ENCODE data around the gene CRISPLD2. TPM values are rescaled to one million over a fixed set of nuclear protein-coding genes. Genes with fewer than 3 reads are reported as not detected.

The CRISPLD2 gene
- total RNA-seq, 2 experiments from 2014 or later = 0.47 to 0.99 TPM

DNA sequence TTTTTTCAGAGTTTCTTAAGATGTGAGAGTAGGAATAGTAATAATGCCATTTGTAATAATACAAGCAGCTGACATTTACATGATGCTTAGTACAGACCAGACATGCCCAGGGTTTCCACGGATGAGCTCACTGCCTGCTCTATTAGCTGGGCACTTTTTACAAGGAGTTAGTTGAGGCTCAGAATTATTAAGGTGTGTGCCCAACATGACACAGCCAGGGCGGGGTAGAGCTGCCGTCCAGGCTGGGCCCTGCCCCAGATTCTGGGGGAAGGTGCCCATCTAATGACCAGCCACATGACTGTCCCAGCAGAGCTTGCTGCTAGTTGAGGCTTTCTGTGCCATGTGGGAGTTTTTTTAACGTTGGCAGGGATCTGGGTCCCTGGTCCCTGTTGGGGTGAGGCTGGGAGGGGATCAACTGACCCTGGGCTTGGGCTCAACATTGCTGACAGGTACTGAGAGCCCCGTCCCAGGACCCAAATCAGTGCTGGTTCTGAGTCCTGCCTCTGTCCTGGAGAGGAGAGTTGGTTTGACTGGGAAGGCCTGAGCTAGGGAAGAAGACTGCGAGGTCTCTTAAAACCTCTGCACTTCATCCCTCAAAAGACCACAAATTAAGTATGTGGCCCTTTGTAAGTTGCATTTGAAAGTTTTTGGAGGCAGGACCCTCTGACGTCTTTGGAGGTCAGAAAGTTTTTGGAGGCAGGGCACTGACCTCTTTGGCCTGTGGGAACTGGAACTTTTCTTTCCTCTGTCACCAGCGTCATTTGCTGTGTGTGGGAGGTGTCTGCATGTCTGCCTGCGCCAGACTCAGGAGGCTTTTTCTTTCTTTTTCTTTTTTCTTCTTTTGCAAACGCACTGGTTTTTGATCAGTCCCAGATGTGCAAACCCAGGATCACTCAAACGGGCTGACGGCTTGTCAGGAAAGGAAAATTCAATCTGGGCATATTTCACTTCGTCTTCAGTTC, 2.2 kb downstream of the CRISPLD2 start:
- Histone ChIP-seq H3K36me3 (ENCODE audit: insufficient read depth, low read length) (no peaks in the 10 kb centered on the region), H3K4me1 (ENCODE audit: insufficient read depth, low read length, poor library complexity, severe bottlenecking) (no peaks in the 10 kb centered on the region), H3K9me3 (ENCODE audit: low read length) (no peaks in the 10 kb centered on the region), H3K4me3 (ENCODE audit: low read depth, low read length, poor library complexity, severe bottlenecking) (no peak overlapping the region), H3K4me2 (ENCODE audit: low read length) (no peak overlapping the region), H3K27ac (ENCODE audit: low read depth, low read length, poor library complexity, severe bottlenecking) (no peak overlapping the region), H2AFZ (ENCODE audit: low read length) (no peak overlapping the region), H3K79me2 (ENCODE audit: insufficient read depth, low read depth, low read length) (no peaks in the 10 kb centered on the region), H3K9me2 (ENCODE audit: insufficient read depth, low read length) (no peaks in the 10 kb centered on the region), H4K20me1 (ENCODE audit: insufficient read depth, low read length) (no peaks in the 10 kb centered on the region)
- BruUV-seq (replicated peaks) = no TSS peak
- POLR2A ChIA-PET = interaction anchor here (0.8 kb wide), 1 partner anchor 22 kb away, joined by 3 read pairs; no protein-coding TSS in a partner anchor
- TF ChIP-seq EZH2phosphoT487 (IDR thresholded peaks at IDR 0.05; ENCODE audit: borderline replicate concordance, low read depth, low read length) = no peak
- TF ChIP-seq, protein P1, sequence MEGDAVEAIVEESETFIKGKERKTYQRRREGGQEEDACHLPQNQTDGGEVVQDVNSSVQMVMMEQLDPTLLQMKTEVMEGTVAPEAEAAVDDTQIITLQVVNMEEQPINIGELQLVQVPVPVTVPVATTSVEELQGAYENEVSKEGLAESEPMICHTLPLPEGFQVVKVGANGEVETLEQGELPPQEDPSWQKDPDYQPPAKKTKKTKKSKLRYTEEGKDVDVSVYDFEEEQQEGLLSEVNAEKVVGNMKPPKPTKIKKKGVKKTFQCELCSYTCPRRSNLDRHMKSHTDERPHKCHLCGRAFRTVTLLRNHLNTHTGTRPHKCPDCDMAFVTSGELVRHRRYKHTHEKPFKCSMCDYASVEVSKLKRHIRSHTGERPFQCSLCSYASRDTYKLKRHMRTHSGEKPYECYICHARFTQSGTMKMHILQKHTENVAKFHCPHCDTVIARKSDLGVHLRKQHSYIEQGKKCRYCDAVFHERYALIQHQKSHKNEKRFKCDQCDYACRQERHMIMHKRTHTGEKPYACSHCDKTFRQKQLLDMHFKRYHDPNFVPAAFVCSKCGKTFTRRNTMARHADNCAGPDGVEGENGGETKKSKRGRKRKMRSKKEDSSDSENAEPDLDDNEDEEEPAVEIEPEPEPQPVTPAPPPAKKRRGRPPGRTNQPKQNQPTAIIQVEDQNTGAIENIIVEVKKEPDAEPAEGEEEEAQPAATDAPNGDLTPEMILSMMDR (conservative IDR thresholded peaks at IDR 0.05; ENCODE audit: low read length) = no peak
- DNase-seq (ENCODE audit: low spot score) = no peak
- intact Hi-C loops (cut with micrococcal nuclease; ENCODE audit: unreplicated experiment) = no loop called here
- CTCF ChIA-PET (ENCODE audit: unreplicated experiment) = no interaction called here

DNA sequence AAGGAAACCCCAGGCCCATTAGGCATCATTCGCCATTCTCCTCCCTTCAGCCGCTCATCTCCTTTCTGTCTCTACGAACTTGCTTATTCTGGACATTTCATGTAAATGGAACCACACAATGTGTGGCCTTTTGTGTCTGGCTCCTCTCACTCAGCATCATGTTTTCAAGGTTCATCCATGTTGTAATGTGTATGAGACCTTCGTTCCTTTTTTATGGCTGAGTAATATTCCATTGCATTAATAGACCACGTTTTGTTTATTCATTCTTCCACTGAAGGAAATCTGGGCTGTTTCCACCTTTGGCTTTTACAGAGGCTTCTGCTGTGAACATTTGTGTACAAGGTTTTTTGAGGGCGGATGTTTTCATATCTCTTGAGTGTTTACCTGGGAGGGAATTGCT, 3.2 kb downstream of the CRISPLD2 start:
- BruUV-seq (replicated peaks) = no TSS peak
- no peaks in the 10 kb centered on the region for H3K4me1 ChIP-seq (ENCODE audit: insufficient read depth, low read length, poor library complexity, severe bottlenecking)
- no peaks in the 10 kb centered on the region for H3K9me2 ChIP-seq (ENCODE audit: insufficient read depth, low read length)
- no peaks in the 10 kb centered on the region for H3K79me2 ChIP-seq (ENCODE audit: insufficient read depth, low read depth, low read length)
- TF ChIP-seq EZH2phosphoT487 (IDR thresholded peaks at IDR 0.05; ENCODE audit: borderline replicate concordance, low read depth, low read length) = no peak
- TF ChIP-seq, protein P1 (conservative IDR thresholded peaks at IDR 0.05; ENCODE audit: low read length) = no peak
- no peaks in the 10 kb centered on the region for H3K9me3 ChIP-seq (ENCODE audit: low read length)
- H3K4me2 ChIP-seq (ENCODE audit: low read length) = no peak overlapping the region
- ChIA-PET POLR2A (no interaction called here), CTCF (ENCODE audit: unreplicated experiment) (no interaction called here)
- H3K4me3 ChIP-seq (ENCODE audit: low read depth, low read length, poor library complexity, severe bottlenecking) = no peak overlapping the region
- intact Hi-C loops (cut with micrococcal nuclease; ENCODE audit: unreplicated experiment) = no loop called here
- H2AFZ ChIP-seq (ENCODE audit: low read length) = no peak overlapping the region
- DNase-seq (ENCODE audit: low spot score) = no peak
- H3K36me3 ChIP-seq (ENCODE audit: insufficient read depth, low read length) = no peaks in the 10 kb centered on the region
- H4K20me1 ChIP-seq (ENCODE audit: insufficient read depth, low read length) = no peaks in the 10 kb centered on the region
- no peak overlapping the region for H3K27ac ChIP-seq (ENCODE audit: low read depth, low read length, poor library complexity, severe bottlenecking)

DNA sequence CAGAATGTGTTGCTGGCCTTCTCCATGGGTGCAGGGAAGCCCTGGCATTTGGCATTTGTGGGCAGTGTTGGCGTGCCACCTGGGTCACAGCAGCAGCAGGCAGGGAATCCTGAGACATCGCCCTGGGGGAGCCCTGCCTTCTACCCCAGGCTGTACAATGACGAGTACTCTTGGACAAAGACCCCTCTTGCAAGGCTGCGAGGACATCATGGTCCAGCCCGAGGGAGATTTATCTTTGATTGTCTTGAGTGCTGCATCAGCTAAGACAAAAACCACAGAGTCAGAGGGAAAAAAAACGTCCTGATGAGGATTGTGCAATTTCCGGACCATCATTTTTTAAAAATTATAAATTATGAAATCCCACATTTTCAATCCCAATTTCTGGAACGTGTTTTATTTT, 3.7 kb downstream of the CRISPLD2 start:
- POLR2A ChIA-PET = no interaction called here
- no TSS peak for BruUV-seq (replicated peaks)
- no peaks in the 10 kb centered on the region for H4K20me1 ChIP-seq (ENCODE audit: insufficient read depth, low read length)

More for the DNA sequence above, 3.7 kb downstream of the CRISPLD2 start:
- H3K79me2 ChIP-seq (ENCODE audit: insufficient read depth, low read depth, low read length) = no peaks in the 10 kb centered on the region
- intact Hi-C loops (cut with micrococcal nuclease; ENCODE audit: unreplicated experiment) = no loop called here
- H3K4me1 ChIP-seq (ENCODE audit: insufficient read depth, low read length, poor library complexity, severe bottlenecking) = no peaks in the 10 kb centered on the region
- no peak overlapping the region for H2AFZ ChIP-seq (ENCODE audit: low read length)
- no peak overlapping the region for H3K27ac ChIP-seq (ENCODE audit: low read depth, low read length, poor library complexity, severe bottlenecking)
- DNase-seq (ENCODE audit: low spot score) = no peak
- no peak overlapping the region for H3K4me3 ChIP-seq (ENCODE audit: low read depth, low read length, poor library complexity, severe bottlenecking)
- no peaks in the 10 kb centered on the region for H3K9me3 ChIP-seq (ENCODE audit: low read length)
- CTCF ChIA-PET (ENCODE audit: unreplicated experiment) = interaction anchor here (0.6 kb wide), 1 partner anchor 68 kb away, joined by 3 read pairs; no protein-coding TSS in a partner anchor
- H3K4me2 ChIP-seq (ENCODE audit: low read length) = no peak overlapping the region
- TF ChIP-seq EZH2phosphoT487 (IDR thresholded peaks at IDR 0.05; ENCODE audit: borderline replicate concordance, low read depth, low read length) = no peak
- TF ChIP-seq, protein P1 (conservative IDR thresholded peaks at IDR 0.05; ENCODE audit: low read length) = no peak
- H3K36me3 ChIP-seq (ENCODE audit: insufficient read depth, low read length) = no peaks in the 10 kb centered on the region
- H3K9me2 ChIP-seq (ENCODE audit: insufficient read depth, low read length) = no peaks in the 10 kb centered on the region

All from OCI-LY7 (cell line).